Endothelial cell of umbilical vein (primary cell): ENCODE results near the gene TSPAN13. TPM values are rescaled to one million over a fixed set of nuclear protein-coding genes. Genes with fewer than 3 reads are reported as not detected.

Experiments
- BruUV-seq: library from RNA; stranded (reverse); fragments of 400-500 nt; replicated peaks from 2 replicates; lab custom pipeline; 2021; lab: Mats Ljungman, UMichigan
- CTCF ChIA-PET: fragments of 300-600, 350-600 bp; sonication (Branson Sonifier 250); formaldehyde crosslinking; loops from one replicate; lab custom pipeline; 2021; ENCODE audit warnings: antibody characterized with exemption, inconsistent platforms; lab: Charles Lee
- POLR2A ChIA-PET: fragments of 300-600, 350-600 bp; sonication (Branson Sonifier 250); formaldehyde crosslinking; loops from one replicate; lab custom pipeline; 2021; ENCODE audit warnings: antibody characterized with exemption, inconsistent platforms; lab: Charles Lee
- DNase-seq: peaks from one replicate; pipeline ENCODE4 v3.0.0-alpha.2; 2011; ENCODE audit warnings: low read depth, low spot score
- FAIRE-seq: peaks from 2 replicates; lab custom pipeline; 2011; peaks lifted over from hg19 to GRCh38; lab: Jason Lieb, UNC
- H2AFZ ChIP-seq: 2 replicates; pipeline ENCODE4 v1.6.0; 2012; ENCODE audit warnings: low read depth, low read length, control low read depth, inconsistent platforms
- H3K27ac ChIP-seq: 2 replicates; pipeline ENCODE4 v1.5.1; 2011; ENCODE audit warnings: low read depth, mild to moderate bottlenecking, control low read depth, low read length, moderate library complexity; ENCODE audit not compliant: insufficient read depth
- H3K27me3 ChIP-seq, 2 experiments: 2 replicates each; pipeline versions ENCODE4 v1.6.0 to v1.6.1; 2011; ENCODE audit warnings: low read length in 2 of 2, mixed read lengths in 1 of 2; ENCODE audit not compliant: control insufficient read depth in 2 of 2, insufficient read depth in 2 of 2
- H3K36me3 ChIP-seq, 2 experiments: 2 replicates in 1 of 2; 3 replicates in 1 of 2; pipeline ENCODE4 v1.5.1; 2011; ENCODE audit warnings: low read length in 2 of 2, mild to moderate bottlenecking in 1 of 2, moderate library complexity in 1 of 2; ENCODE audit not compliant: control insufficient read depth in 2 of 2, insufficient read depth in 2 of 2; ENCODE audit errors: extremely low read depth in 1 of 2
- H3K4me1 ChIP-seq: 3 replicates; pipeline ENCODE4 v1.5.1; 2011; ENCODE audit warnings: mild to moderate bottlenecking, low read length; ENCODE audit not compliant: control insufficient read depth, insufficient read depth; ENCODE audit errors: extremely low read depth
- H3K4me2 ChIP-seq: 2 replicates; pipeline ENCODE4 v1.6.1; 2011; ENCODE audit warnings: low read length, control low read depth, mixed read lengths; ENCODE audit not compliant: insufficient read depth
- H3K4me3 ChIP-seq, 3 experiments: fragments of 200-600 bp in 1 of 3; sonication (generic), shearing (Covaris generic) in 1 of 3; replicated peaks in 1 of 3; 2 replicates each; pipeline ENCODE4 v1.5.1; 2011 to 2016; ENCODE audit warnings: control low read depth in 3 of 3, low read length in 3 of 3, mild to moderate bottlenecking in 2 of 3, inconsistent platforms in 1 of 3, low read depth in 1 of 3, moderate library complexity in 1 of 3; ENCODE audit not compliant: insufficient read depth in 1 of 3
- H3K79me2 ChIP-seq: 2 replicates; pipeline ENCODE4 v1.6.0; 2012; ENCODE audit warnings: low read length, inconsistent platforms; ENCODE audit not compliant: control insufficient read depth, insufficient read depth
- H3K9ac ChIP-seq: replicated peaks from 2 replicates; pipeline ENCODE3; 2011; ENCODE audit warnings: low read length, control low read depth; ENCODE audit not compliant: insufficient read depth; ENCODE audit errors: extremely low read depth
- H3K9me1 ChIP-seq: replicated peaks from 3 replicates; pipeline ENCODE4 v1.6.0; 2011; ENCODE audit warnings: mild to moderate bottlenecking, low read length; ENCODE audit not compliant: control insufficient read depth, insufficient read depth; ENCODE audit errors: extremely low read depth
- H3K9me3 ChIP-seq: replicated peaks from 2 replicates; pipeline ENCODE4 v1.5.1; 2012; ENCODE audit warnings: low read length, inconsistent platforms; ENCODE audit not compliant: control insufficient read depth, insufficient read depth
- H4K20me1 ChIP-seq: replicated peaks from 2 replicates; pipeline ENCODE3; 2011; ENCODE audit warnings: mild to moderate bottlenecking, low read length; ENCODE audit not compliant: control insufficient read depth, insufficient read depth; ENCODE audit errors: extremely low read depth
- CTCF ChIP-seq, 2 donors: IDR thresholded peaks; 1 replicate in 1 of 2; 2 replicates in 1 of 2; pipeline ENCODE4 v1.5.1; 2011; ENCODE audit warnings: low read length in 2 of 2, mild to moderate bottlenecking in 2 of 2, moderate library complexity in 2 of 2, control low read depth in 1 of 2, inconsistent platforms in 1 of 2, low read depth in 1 of 2; ENCODE audit not compliant: insufficient read depth in 1 of 2; ENCODE audit errors: extremely low read depth in 1 of 2
- EZH2 ChIP-seq: IDR thresholded peaks from 2 replicates; pipeline ENCODE4 v1.6.1; 2012; ENCODE audit warnings: borderline replicate concordance, low read depth, mild to moderate bottlenecking, moderate library complexity, low read length, inconsistent platforms; ENCODE audit not compliant: severe bottlenecking
- FOS ChIP-seq: IDR thresholded peaks from 2 replicates; pipeline ENCODE4 v1.6.1; 2011; ENCODE audit warnings: mild to moderate bottlenecking, low read length, moderate library complexity, borderline replicate concordance; ENCODE audit not compliant: insufficient read depth
- GATA2 ChIP-seq: IDR thresholded peaks from 2 replicates; pipeline ENCODE4 v1.7.0; 2011; ENCODE audit warnings: low read depth, mild to moderate bottlenecking, moderate library complexity, mixed read lengths, low read length; ENCODE audit not compliant: insufficient read length, insufficient read depth
- JUN ChIP-seq: IDR thresholded peaks from 2 replicates; pipeline ENCODE4 v1.6.1; 2011; ENCODE audit warnings: borderline replicate concordance, low read depth; ENCODE audit not compliant: insufficient read length, insufficient read depth
- MAX ChIP-seq: IDR thresholded peaks from 2 replicates; pipeline ENCODE4 v1.6.1; 2011; ENCODE audit not compliant: insufficient read depth, insufficient read length
- MYC ChIP-seq: IDR thresholded peaks from one replicate; pipeline ENCODE4 v1.6.1; 2011; ENCODE audit warnings: mild to moderate bottlenecking, low read depth, low read length
- POLR2A ChIP-seq: IDR thresholded peaks from 2 replicates; pipeline ENCODE4 v1.6.1; 2012; ENCODE audit warnings: low read depth, mild to moderate bottlenecking, control low read depth, low read length
- POLR2AphosphoS5 ChIP-seq: IDR thresholded peaks from 2 replicates; pipeline ENCODE4 v1.6.1; 2012; ENCODE audit warnings: low read depth, mild to moderate bottlenecking, control low read depth, low read length, moderate library complexity; ENCODE audit not compliant: insufficient read depth
- dilution Hi-C: fragments of 300-500 bp; cut with MboI; formaldehyde crosslinking; loops from one replicate; pipeline ENCODE4 v1.15.0; 2019; ENCODE audit warnings: low sequenced_read_pairs; ENCODE audit not compliant: extremely low pct_ligation_motif_present
- intact Hi-C: fragments of 100-400 bp; cut with micrococcal nuclease; formaldehyde crosslinking; loops from one replicate; pipeline ENCODE4 v1.10.0; 2022
- polyA plus RNA-seq, 4 experiments: library from polyadenylated mRNA; depleted of rRNA in 3 of 4; stranded (reverse) in 3 of 4; unstranded in 1 of 4; fragments of >200 nt; gene quantifications; 2 replicates each; pipeline versions ENCODE4 v1.2.1 to v1.2.3, GENCODE V29; 2011 to 2012; ENCODE audit warnings: missing spikeins in 1 of 4
- total RNA-seq: library from RNA; stranded (reverse); gene quantifications from 2 replicates; pipeline ENCODE4 v1.2.3, GENCODE V29; 2021

Gene TSPAN13
- total and polyA plus RNA-seq, 2 donors (not counting 3 experiments of a cell fraction or from before 2014, with no cell fraction given) = 13.3 to 33.0 TPM

DNA sequence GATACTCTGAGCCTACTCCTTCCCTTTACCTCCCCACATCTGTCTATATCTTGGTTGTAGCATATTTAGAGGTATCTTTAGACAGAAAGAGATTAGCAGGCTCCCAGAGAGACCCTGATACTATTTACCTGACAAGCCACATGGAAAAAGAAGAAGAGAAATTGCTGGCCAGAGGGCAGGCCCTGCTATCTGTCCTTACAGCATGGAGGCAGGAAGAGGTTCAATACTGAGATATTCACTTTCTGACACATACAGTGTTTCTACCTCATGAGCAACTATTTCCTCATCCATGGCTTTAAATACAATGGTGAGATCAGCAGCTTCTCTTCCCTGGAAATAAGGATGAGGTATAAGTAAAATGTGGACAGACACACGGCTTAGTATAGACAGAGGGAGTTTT is 33.9 kb upstream of the TSPAN13 start:
- CTCF ChIA-PET = no interaction called here
- no peaks in the 10 kb centered on the region for H3K27me3 ChIP-seq

More for the DNA sequence above, 33.9 kb upstream of the TSPAN13 start:
- no peak overlapping the region for H2AFZ ChIP-seq
- no peaks in the 10 kb centered on the region for H3K4me1 ChIP-seq
- FAIRE-seq (no peak), DNase-seq (no peak)
- H3K4me3 ChIP-seq = no peak overlapping the region
- no peak overlapping the region for H3K9ac ChIP-seq
- BruUV-seq = no TSS peak
- intact Hi-C loops = no loop called here
- dilution Hi-C loops = no loop called here
- POLR2A ChIA-PET = no interaction called here
- H3K9me1 ChIP-seq = no peaks in the 10 kb centered on the region
- no peaks in the 10 kb centered on the region for H3K79me2 ChIP-seq
- H3K36me3 ChIP-seq = no peaks in the 10 kb centered on the region
- H3K9me3 ChIP-seq = no peaks in the 10 kb centered on the region
- TF ChIP-seq POLR2AphosphoS5 (no peak), JUN (no peak), POLR2A (no peak), MAX (no peak), FOS (no peak), MYC (no peak), EZH2 (no peak), CTCF (IDR thresholded peaks at IDR 0.05; ENCODE audit: extremely low read depth in 1 of 2, insufficient read depth in 1 of 2, low read depth in 1 of 2, low read length in 2 of 2) (no peak), GATA2 (no peak)
- no peak overlapping the region for H3K4me2 ChIP-seq
- H3K27ac ChIP-seq = no peak overlapping the region
- H4K20me1 ChIP-seq = no peaks in the 10 kb centered on the region
